Esophagus squamous epithelium (tissue), 4 donors: Measurements from ENCODE around the gene TIMM44.

ENCODE experiments used
- CTCF ChIP-seq, 6 experiments: fragments of 450-650 bp in 4 of 6; fragments of 200-600 bp in 2 of 6; sonication (generic) in 2 of 6; IDR thresholded peaks; one replicate each; pipeline ENCODE4 v1.5.1; 2016 to 2019; ENCODE audit warnings: antibody characterized with exemption in 6 of 6, mild to moderate bottlenecking in 4 of 6, moderate library complexity in 4 of 6
- POLR2A ChIP-seq, 4 donors: fragments of 450-650 bp; IDR thresholded peaks; one replicate each; pipeline ENCODE4 v1.6.1; 2017; ENCODE audit warnings: antibody characterized with exemption in 4 of 4, mild to moderate bottlenecking in 4 of 4, moderate library complexity in 3 of 4

- TF ChIP-seq CTCF (IDR thresholded peaks at IDR 0.05) (no peak), POLR2A (IDR thresholded peaks at IDR 0.05) (no peak)
Observed at GRCh38 chr19:7985481-7985911, 42.0 kb upstream of the TIMM44 start.
